HepG2 (cell line): ENCODE measurements around the gene NEDD8. TPM values are rescaled to one million over a fixed set of nuclear protein-coding genes. Genes with fewer than 3 reads are reported as not detected.

Experiments
- ATF1 ChIP-seq: IDR thresholded peaks from 2 replicates; pipeline ENCODE4 v1.6.1; 2016; ENCODE audit warnings: mild to moderate bottlenecking, control low read depth
- FIP1L1 ChIP-seq: fragments of 200-400 bp; formaldehyde crosslinking; IDR thresholded peaks from 2 replicates; pipeline ENCODE4 v1.6.1; 2018; ENCODE audit warnings: low read depth, mild to moderate bottlenecking, low read length, moderate library complexity, borderline replicate concordance; ENCODE audit not compliant: insufficient read depth
- MAFF ChIP-seq: IDR thresholded peaks from 2 replicates; pipeline ENCODE4 v1.6.1; 2011; ENCODE audit warnings: low read depth, low read length, improper control_type of control experiment
- MTF2 ChIP-seq: sonication (generic); formaldehyde crosslinking; IDR thresholded peaks from 2 replicates; pipeline ENCODE4 v1.5.0; 2020; ENCODE audit warnings: missing genetic modification reagents, borderline replicate concordance
- NR2C2 ChIP-seq: sonication (generic); formaldehyde crosslinking; IDR thresholded peaks from 2 replicates; pipeline ENCODE4 v1.4.0; 2020; ENCODE audit warnings: missing genetic modification reagents, mild to moderate bottlenecking, moderate library complexity, borderline replicate concordance
- POLR2A ChIP-seq, 2 experiments: IDR thresholded peaks; 2 replicates each; pipeline ENCODE4 v1.6.1; 2011; ENCODE audit warnings: low read depth in 2 of 2, low read length in 2 of 2, mild to moderate bottlenecking in 1 of 2, moderate library complexity in 1 of 2; ENCODE audit not compliant: insufficient read depth in 1 of 2
- PRPF4 ChIP-seq: fragments of 200-400 bp; formaldehyde crosslinking; IDR thresholded peaks from 2 replicates; pipeline ENCODE4 v1.6.1; 2016; ENCODE audit warnings: low read length, low read depth; ENCODE audit not compliant: poor library complexity, severe bottlenecking
- SNAPC2 ChIP-seq: sonication (generic); formaldehyde crosslinking; IDR thresholded peaks from 2 replicates; pipeline ENCODE4 v1.8.1; 2022; ENCODE audit warnings: mild to moderate bottlenecking, missing genetic modification reagents
- TGIF2 ChIP-seq: IDR thresholded peaks from 2 replicates; pipeline ENCODE4 v1.6.1; 2016; ENCODE audit warnings: control low read depth, missing compliant biosample characterization
- THAP8 ChIP-seq: sonication (generic); formaldehyde crosslinking; IDR thresholded peaks from 2 replicates; pipeline ENCODE4 v1.5.1; 2020; ENCODE audit warnings: missing genetic modification reagents, mild to moderate bottlenecking, borderline replicate concordance
- ZBTB1 ChIP-seq: sonication (generic); formaldehyde crosslinking; IDR thresholded peaks from 2 replicates; pipeline ENCODE4 v1.4.0; 2020; ENCODE audit warnings: missing genetic modification reagents, borderline replicate concordance
- polyA plus RNA-seq, 8 experiments: library from polyadenylated mRNA; depleted of rRNA in 3 of 8; stranded (reverse) in 7 of 8; unstranded in 1 of 8; fragments of >200 nt; fragmentation: Illumina TruSeq in 4 of 8; extraction: Trizol in 4 of 8; gene quantifications; 2 replicates each; pipeline versions ENCODE4 v1.2.1 to v1.2.3, GENCODE V29; 2011 to 2016; ENCODE audit warnings: low read depth in 4 of 8, missing spikeins in 1 of 8, mixed read lengths in 1 of 8; ENCODE audit not compliant: insufficient read depth in 1 of 8
- total RNA-seq, 5 experiments: library from RNA; depleted of rRNA; stranded (reverse); fragments of >200 nt; fragmentation: Illumina TruSeq; extraction: Trizol; gene quantifications; 2 replicates each; pipeline ENCODE4 v1.2.3, GENCODE V29; 2016; ENCODE audit warnings: low read depth in 1 of 5
- TF ChIP-seq, protein P1 (sequence below): sonication (generic); formaldehyde crosslinking; IDR thresholded peaks from 2 replicates; pipeline ENCODE4 v1.4.0; 2020; ENCODE audit warnings: missing genetic modification reagents, borderline replicate concordance
- TF ChIP-seq, protein P2 (sequence below): sonication (generic); formaldehyde crosslinking; IDR thresholded peaks from 2 replicates; pipeline ENCODE4 v1.5.0; 2020; ENCODE audit warnings: mild to moderate bottlenecking, missing genetic modification reagents, borderline replicate concordance
- TF ChIP-seq, protein P3 (sequence below): sonication (generic); formaldehyde crosslinking; conservative IDR thresholded peaks from 2 replicates; pipeline ENCODE4 v1.4.0; 2020; ENCODE audit warnings: missing genetic modification reagents
- TF ChIP-seq, protein P4 (sequence below): fragments of 450-650 bp; IDR thresholded peaks from 2 replicates; pipeline ENCODE4 v1.6.1; 2017

Gene NEDD8
- total and polyA plus RNA-seq, 2 of the 13 experiments (the other 11 are each of a cell fraction or from before 2014, with no cell fraction given): 535 to 713 TPM

DNA sequence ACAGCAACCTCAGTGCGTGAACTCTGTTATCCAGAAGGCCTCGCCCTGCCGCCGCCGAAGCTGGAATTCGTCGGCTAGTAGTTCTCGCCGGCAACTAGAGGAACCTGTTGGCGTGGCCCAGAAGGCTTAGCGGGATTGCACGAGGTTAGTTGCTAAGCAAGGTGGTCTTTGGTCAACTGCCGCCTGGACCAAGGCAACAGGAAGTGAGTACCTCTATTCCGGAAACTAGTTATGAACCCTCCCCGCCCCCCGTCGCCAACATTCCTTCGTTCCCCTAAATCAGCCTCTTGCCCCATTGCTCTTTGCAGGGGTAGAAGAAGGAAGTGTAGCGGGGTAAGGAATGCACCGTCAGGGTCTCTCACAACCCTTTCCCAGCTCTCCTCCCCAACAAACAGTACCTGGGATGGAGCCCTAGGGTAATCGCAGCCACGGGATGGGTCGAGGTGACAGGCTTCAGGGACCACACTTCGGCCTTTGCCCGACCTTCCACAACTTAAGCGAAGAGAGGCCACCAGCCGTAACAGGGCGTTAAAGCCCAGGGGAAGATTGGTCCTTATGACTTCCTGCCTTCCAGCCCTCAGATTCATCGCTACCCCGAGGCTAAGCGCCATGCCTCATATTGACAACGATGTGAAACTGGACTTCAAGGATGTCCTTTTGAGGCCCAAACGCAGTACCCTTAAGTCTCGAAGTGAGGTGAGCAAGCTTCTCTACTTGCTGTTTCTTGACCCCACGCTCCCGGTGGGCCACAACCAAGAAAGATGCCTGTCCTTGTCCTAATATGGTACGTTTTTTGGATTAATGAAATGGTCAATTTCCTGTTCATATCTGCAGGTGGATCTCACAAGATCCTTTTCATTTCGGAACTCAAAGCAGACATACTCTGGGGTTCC lies 724 bp upstream of the NEDD8 start, which contains the start of gene GMPR2 (continued):
- TF ChIP-seq, protein P1, sequence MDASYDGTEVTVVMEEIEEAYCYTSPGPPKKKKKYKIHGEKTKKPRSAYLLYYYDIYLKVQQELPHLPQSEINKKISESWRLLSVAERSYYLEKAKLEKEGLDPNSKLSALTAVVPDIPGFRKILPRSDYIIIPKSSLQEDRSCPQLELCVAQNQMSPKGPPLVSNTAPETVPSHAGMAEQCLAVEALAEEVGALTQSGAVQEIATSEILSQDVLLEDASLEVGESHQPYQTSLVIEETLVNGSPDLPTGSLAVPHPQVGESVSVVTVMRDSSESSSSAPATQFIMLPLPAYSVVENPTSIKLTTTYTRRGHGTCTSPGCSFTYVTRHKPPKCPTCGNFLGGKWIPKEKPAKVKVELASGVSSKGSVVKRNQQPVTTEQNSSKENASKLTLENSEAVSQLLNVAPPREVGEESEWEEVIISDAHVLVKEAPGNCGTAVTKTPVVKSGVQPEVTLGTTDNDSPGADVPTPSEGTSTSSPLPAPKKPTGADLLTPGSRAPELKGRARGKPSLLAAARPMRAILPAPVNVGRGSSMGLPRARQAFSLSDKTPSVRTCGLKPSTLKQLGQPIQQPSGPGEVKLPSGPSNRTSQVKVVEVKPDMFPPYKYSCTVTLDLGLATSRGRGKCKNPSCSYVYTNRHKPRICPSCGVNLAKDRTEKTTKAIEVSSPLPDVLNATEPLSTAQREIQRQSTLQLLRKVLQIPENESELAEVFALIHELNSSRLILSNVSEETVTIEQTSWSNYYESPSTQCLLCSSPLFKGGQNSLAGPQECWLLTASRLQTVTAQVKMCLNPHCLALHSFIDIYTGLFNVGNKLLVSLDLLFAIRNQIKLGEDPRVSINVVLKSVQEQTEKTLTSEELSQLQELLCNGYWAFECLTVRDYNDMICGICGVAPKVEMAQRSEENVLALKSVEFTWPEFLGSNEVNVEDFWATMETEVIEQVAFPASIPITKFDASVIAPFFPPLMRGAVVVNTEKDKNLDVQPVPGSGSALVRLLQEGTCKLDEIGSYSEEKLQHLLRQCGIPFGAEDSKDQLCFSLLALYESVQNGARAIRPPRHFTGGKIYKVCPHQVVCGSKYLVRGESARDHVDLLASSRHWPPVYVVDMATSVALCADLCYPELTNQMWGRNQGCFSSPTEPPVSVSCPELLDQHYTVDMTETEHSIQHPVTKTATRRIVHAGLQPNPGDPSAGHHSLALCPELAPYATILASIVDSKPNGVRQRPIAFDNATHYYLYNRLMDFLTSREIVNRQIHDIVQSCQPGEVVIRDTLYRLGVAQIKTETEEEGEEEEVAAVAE: peak; percentile 68; the same call in 1 of the 2 replicates
- TF ChIP-seq MAFF (no peak), THAP8 (CRISPR knock-in tag) (no peak), MTF2 (CRISPR knock-in tag) (peak; percentile 99), PRPF4 (peak; percentile 87), ZBTB1 (CRISPR knock-in tag) (0 out of 2 replicates have a peak, but pooled peaks have one; percentile 20), POLR2A (IDR thresholded peaks at IDR 0.05; ENCODE audit: insufficient read depth in 1 of 2, low read depth in 2 of 2, low read length in 2 of 2) (no peak; a peak in 2 of 4 replicates), SNAPC2 (CRISPR knock-in tag) (peak; percentile 66; the same call in 1 of the 2 replicates), TGIF2 (CRISPR knock-in tag) (peak; percentile 86; the same call in 1 of the 2 replicates), ATF1 (CRISPR knock-in tag) (no peak), FIP1L1 (0 out of 2 replicates have a peak, but pooled peaks have one; percentile 22), NR2C2 (peak; percentile 97)
- TF ChIP-seq, protein P2, sequence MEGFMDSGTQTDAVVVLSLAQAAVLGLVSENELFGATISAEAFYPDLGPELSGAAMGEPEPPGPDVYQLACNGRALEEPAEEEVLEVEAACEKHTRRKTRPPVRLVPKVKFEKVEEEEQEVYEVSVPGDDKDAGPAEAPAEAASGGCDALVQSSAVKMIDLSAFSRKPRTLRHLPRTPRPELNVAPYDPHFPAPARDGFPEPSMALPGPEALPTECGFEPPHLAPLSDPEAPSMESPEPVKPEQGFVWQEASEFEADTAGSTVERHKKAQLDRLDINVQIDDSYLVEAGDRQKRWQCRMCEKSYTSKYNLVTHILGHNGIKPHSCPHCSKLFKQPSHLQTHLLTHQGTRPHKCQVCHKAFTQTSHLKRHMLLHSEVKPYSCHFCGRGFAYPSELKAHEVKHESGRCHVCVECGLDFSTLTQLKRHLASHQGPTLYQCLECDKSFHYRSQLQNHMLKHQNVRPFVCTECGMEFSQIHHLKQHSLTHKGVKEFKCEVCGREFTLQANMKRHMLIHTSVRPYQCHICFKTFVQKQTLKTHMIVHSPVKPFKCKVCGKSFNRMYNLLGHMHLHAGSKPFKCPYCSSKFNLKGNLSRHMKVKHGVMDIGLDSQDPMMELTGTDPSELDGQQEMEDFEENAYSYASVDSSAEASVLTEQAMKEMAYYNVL: peak; percentile 90
- TF ChIP-seq, protein P3, sequence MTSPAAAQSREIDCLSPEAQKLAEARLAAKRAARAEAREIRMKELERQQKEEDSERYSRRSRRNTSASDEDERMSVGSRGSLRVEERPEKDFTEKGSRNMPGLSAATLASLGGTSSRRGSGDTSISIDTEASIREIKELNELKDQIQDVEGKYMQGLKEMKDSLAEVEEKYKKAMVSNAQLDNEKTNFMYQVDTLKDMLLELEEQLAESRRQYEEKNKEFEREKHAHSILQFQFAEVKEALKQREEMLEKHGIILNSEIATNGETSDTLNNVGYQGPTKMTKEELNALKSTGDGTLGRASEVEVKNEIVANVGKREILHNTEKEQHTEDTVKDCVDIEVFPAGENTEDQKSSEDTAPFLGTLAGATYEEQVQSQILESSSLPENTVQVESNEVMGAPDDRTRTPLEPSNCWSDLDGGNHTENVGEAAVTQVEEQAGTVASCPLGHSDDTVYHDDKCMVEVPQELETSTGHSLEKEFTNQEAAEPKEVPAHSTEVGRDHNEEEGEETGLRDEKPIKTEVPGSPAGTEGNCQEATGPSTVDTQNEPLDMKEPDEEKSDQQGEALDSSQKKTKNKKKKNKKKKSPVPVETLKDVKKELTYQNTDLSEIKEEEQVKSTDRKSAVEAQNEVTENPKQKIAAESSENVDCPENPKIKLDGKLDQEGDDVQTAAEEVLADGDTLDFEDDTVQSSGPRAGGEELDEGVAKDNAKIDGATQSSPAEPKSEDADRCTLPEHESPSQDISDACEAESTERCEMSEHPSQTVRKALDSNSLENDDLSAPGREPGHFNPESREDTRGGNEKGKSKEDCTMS (CRISPR knock-in tag): 0 out of 2 replicates have a peak, but pooled peaks have one; percentile 22
- TF ChIP-seq, protein P4, sequence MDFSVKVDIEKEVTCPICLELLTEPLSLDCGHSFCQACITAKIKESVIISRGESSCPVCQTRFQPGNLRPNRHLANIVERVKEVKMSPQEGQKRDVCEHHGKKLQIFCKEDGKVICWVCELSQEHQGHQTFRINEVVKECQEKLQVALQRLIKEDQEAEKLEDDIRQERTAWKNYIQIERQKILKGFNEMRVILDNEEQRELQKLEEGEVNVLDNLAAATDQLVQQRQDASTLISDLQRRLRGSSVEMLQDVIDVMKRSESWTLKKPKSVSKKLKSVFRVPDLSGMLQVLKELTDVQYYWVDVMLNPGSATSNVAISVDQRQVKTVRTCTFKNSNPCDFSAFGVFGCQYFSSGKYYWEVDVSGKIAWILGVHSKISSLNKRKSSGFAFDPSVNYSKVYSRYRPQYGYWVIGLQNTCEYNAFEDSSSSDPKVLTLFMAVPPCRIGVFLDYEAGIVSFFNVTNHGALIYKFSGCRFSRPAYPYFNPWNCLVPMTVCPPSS: no peak
